HG02642 (cell line): ENCODE measurements around the gene DSG2.

ENCODE experiments used
- ATAC-seq: cut with Tn5 transposase; IDR thresholded peaks from one replicate; pipeline ENCODE4 v1.9.1; 2021; ENCODE audit warnings: mild to moderate bottlenecking; ENCODE audit not compliant: unreplicated experiment, poor library complexity

Gene DSG2

DNA sequence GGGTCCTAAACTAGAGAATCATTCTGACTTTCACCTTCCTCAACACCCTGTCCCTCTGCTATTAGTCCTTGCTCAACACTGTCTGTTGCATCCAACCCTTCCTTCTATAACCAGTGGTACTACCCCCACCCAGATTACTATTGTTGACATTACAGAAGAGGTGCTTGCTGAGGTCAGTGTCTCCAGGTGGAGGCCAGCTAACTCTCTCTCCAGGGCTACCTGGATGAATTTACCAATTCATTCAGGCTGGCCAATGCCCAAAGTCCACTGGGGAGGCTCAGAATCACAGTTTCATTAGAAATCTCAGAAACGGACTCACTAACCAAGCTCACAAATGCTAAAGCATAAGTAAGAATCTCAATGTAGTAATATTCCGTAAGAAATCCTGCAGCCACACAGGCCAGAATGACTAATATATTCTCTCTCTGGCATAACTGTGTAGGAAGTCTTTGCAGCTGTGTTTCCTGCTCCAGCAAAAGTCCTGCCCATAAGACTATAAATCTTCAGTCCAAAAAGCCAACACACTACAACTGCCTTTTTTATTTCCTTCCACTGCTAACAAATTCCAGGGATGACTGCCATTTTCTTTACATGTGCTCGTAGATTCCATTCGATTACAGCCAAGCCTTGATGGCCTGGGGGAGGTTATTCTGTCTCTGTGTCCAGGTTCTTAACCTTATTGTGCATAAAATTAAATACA is 83.7 kb downstream of the DSG2 start:
- ATAC-seq = no peak

DNA sequence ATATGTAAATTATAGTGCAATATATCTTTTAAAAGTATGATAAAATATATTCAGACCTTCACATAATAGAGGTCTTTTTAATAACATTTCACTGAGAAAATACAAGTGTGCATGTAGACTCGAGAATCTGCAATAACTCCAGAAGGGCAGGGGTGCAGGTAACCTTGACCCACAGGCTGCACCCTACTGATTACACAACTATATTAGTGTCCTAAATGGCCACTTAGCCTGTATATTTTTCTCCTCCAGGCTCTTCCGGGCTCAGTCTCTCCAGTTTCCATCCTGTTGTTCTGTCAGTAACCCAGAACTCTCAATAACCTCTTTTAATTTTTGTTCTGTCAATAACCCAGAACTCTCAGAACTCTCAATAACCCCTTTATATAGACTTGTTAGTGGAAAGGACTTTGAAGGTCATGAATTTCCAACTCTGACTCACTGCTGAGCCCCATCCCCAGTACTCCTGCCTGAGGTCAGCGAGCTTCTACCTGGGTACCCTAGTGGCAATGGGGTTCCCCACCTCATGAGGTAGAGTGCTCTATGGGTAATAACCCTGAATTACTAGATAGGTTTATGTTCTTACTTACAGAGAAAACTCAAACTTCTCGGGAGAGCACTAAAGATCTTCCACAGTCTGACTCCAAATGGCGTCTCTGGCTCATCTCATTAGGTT is 85.3 kb downstream of the DSG2 start:
- ATAC-seq = no peak

DNA sequence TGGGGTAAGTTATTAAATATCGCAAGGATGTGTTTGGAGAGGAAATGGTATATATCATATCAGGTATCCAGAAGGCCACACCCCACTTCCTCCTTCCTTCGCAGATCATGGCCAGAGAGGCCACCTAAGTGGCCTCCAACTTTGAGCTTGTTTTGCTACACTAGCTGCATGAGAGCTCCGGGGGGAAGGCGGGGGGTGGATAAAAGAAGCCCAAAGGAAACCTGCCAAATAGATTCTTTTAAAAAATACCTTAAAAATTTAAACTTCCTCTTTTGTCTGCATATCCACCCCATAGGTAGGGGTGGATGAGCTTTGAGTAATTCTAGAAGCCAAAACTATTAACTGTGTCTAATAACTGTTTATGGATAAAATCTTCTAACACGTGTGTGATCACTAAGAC is 88.0 kb downstream of the DSG2 start:
- no peak for ATAC-seq

- ATAC-seq = no peak
Measured at GRCh38 chr18:31586616-31587015, 88.6 kb downstream of the DSG2 start.

DNA sequence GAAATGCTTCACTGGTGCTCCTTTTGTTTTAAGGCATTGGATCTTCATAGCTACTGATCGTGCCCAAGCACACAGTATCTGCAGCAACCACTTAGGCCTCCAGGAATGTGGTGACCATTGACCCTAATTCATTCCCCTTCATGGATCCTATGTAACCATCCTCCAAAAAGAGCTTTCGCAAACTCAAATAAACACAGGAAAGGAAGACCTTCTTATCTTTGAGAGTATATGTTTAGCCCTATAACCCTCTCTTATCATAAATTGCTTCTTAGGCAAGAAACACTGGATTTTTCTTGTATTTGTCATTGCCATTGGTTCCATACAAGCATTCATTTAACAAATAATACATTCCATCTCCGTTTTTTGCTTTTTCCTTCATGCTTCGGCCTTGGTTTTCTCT is 89.6 kb downstream of the DSG2 start:
- ATAC-seq = no peak

GRCh38 chr18:31590570-31590969 is 92.6 kb downstream of the DSG2 start:
- ATAC-seq = no peak

DNA sequence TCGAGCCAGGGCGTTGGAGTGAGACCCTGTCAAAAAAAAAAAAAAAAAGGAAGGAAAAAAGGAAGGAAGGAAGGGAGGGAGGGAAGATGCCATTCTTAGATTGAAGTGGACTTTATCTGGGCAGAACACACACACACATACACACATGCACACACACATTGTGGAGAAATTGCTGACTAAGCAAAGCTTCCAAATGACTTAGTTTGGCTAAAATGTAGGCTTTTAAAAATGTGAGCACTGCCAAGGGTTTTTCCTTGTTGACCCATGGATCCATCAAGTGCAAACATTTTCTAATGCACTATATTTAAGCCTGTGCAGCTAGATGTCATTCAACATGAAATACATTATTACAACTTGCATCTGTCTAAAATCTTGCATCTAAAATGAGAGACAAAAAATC is 93.1 kb downstream of the DSG2 start:
- ATAC-seq = no peak

DNA sequence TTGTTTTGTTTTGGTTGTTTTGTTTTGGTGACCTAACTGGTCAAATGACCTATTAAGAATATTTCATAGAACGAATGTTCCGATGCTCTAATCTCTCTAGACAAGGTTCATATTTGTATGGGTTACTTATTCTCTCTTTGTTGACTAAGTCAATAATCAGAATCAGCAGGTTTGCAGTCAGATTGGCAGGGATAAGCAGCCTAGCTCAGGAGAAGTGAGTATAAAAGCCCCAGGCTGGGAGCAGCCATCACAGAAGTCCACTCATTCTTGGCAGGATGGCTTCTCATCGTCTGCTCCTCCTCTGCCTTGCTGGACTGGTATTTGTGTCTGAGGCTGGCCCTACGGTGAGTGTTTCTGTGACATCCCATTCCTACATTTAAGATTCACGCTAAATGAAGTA is 93.7 kb downstream of the DSG2 start, which contains the start of gene TTR:
TSS of gene TTR (plus strand) at position 250 of the 400 bp plus-strand sequence. CDS start at position 276, 26 bp downstream.
- ATAC-seq = no peak

DNA sequence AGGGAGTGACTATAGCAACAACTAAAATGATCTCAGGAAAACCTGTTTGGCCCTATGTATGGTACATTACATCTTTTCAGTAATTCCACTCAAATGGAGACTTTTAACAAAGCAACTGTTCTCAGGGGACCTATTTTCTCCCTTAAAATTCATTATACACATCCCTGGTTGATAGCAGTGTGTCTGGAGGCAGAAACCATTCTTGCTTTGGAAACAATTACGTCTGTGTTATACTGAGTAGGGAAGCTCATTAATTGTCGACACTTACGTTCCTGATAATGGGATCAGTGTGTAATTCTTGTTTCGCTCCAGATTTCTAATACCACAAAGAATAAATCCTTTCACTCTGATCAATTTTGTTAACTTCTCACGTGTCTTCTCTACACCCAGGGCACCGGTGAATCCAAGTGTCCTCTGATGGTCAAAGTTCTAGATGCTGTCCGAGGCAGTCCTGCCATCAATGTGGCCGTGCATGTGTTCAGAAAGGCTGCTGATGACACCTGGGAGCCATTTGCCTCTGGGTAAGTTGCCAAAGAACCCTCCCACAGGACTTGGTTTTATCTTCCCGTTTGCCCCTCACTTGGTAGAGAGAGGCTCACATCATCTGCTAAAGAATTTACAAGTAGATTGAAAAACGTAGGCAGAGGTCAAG is 94.7 kb downstream of the DSG2 start:
- ATAC-seq = no peak

GRCh38 chr18:31595121-31595771 is 97.3 kb downstream of the DSG2 start:
- no peak for ATAC-seq

- ATAC-seq = no peak
Measured at GRCh38 chr18:31596081-31596872, 98.3 kb downstream of the DSG2 start.

- no peak for ATAC-seq
Measured at GRCh38 chr18:31598021-31598805, 100.2 kb downstream of the DSG2 start.
